ENCODE data around the gene DPP10.

- TF ChIP-seq, protein P1, sequence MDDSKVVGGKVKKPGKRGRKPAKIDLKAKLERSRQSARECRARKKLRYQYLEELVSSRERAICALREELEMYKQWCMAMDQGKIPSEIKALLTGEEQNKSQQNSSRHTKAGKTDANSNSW (CRISPR knock-in tag; IDR thresholded peaks at IDR 0.05; ENCODE audit: borderline replicate concordance), result no peak
- TF ChIP-seq ZNF660 (CRISPR knock-in tag; IDR thresholded peaks at IDR 0.05; ENCODE audit: borderline replicate concordance, low read depth) (no peak), CTCF (CRISPR knock-in tag; IDR thresholded peaks at IDR 0.05) (no peak)
Observed at GRCh38 chr2:114797540-114797939, 355.1 kb downstream of the DPP10 start.

Measured in HepG2 (cell line).